IPS-20b (cell line): ENCODE data around the gene ZNF296.
A peak's percentile ranks its signal among the peaks of the same experiment; 100 is the strongest.
"Not testable (repeated sequence)": the region's sequence is repeated elsewhere in the genome, so short reads cannot be mapped to it uniquely, and the experiment has no call there.

Experiments used
- H3K27ac ChIP-seq: one replicate; pipeline ENCODE4 v1.5.1; 2013; ENCODE audit warnings: low read length
- H3K27me3 ChIP-seq: 2 replicates; pipeline ENCODE4 v1.6.1; 2013; ENCODE audit warnings: mild to moderate bottlenecking, low read length, inconsistent platforms; ENCODE audit not compliant: insufficient read depth
- H3K36me3 ChIP-seq: 2 replicates; pipeline ENCODE4 v1.6.1; 2013; ENCODE audit warnings: low read depth, mild to moderate bottlenecking, inconsistent platforms, low read length, moderate library complexity; ENCODE audit not compliant: insufficient read depth
- H3K4me1 ChIP-seq: 2 replicates; pipeline ENCODE4 v1.6.1; 2013; ENCODE audit warnings: mild to moderate bottlenecking, control low read depth, inconsistent platforms, low read length, moderate library complexity; ENCODE audit not compliant: insufficient read depth
- H3K4me3 ChIP-seq: 2 replicates; pipeline ENCODE4 v1.5.1; 2013; ENCODE audit warnings: mild to moderate bottlenecking, low read length, inconsistent platforms
- H3K9ac ChIP-seq: 2 replicates; pipeline ENCODE4 v1.6.1; 2013; ENCODE audit warnings: low read depth, mild to moderate bottlenecking, inconsistent platforms, low read length, moderate library complexity
- H3K9me3 ChIP-seq: 2 replicates; pipeline ENCODE4 v1.6.1; 2013; ENCODE audit warnings: mild to moderate bottlenecking, low read depth, low read length, inconsistent platforms; ENCODE audit not compliant: insufficient read depth

The ZNF296 gene

GRCh38 chr19:45076029-45076850, at the start of gene ZNF296:
ZNF296 (minus strand) TSS chr19:45076478; CDS start chr19:45076373, 105 bp downstream.
- Histone ChIP-seq H3K4me1 (peaks cover 27% of the 10 kb centered on the region), H3K9me3 (no peaks in the 10 kb centered on the region), H3K4me3 (peak within 1 kb of the TSS; percentile 84), H3K27ac (no peak within 1 kb of the TSS), H3K9ac (peak within 1 kb of the TSS; percentile 70; the same call in 1 of the 2 replicates), H3K36me3 (peaks cover 18% of the 10 kb centered on the region), H3K27me3 (peaks cover 5% of the 10 kb centered on the region; the same call in 1 of the 2 replicates)

GRCh38 chr19:45125360-45125759, 49.1 kb upstream of the ZNF296 start:
- no peak overlapping the region for H3K9ac ChIP-seq
- H3K4me1 ChIP-seq: no peaks in the 10 kb centered on the region; the same call in 1 of the 2 replicates
- no peak overlapping the region for H3K4me3 ChIP-seq
- no peaks in the 10 kb centered on the region for H3K36me3 ChIP-seq
- no peaks in the 10 kb centered on the region for H3K9me3 ChIP-seq
- H3K27ac ChIP-seq: no peak overlapping the region
- H3K27me3 ChIP-seq: no peaks in the 10 kb centered on the region

DNA sequence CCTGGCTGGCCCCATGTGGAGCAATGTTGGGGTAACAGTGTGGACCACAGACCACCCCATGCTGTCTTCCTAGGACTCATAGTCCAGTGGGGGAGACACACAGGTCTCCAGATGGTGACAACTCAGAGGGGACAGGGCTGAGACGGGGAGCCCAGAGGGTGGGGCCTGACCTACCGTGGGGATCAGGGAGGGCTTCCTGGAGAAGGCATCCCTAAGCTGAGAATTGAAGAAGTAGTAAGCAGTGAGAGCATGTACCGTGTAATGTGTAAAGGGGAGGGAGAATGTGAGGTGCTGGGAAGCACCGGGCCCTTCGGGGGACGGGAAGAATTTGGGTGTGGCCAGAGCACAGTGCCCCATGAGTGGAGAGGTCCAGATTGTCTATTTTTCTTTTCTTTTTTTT, 47.7 kb upstream of the ZNF296 start:
- no peak overlapping the region for H3K9ac ChIP-seq
- no peaks in the 10 kb centered on the region for H3K27me3 ChIP-seq
- no peak overlapping the region for H3K27ac ChIP-seq
- H3K4me1 ChIP-seq: no peaks in the 10 kb centered on the region; the same call in 1 of the 2 replicates
- H3K36me3 ChIP-seq: no peaks in the 10 kb centered on the region
- H3K9me3 ChIP-seq: no peaks in the 10 kb centered on the region
- H3K4me3 ChIP-seq: no peak overlapping the region

DNA sequence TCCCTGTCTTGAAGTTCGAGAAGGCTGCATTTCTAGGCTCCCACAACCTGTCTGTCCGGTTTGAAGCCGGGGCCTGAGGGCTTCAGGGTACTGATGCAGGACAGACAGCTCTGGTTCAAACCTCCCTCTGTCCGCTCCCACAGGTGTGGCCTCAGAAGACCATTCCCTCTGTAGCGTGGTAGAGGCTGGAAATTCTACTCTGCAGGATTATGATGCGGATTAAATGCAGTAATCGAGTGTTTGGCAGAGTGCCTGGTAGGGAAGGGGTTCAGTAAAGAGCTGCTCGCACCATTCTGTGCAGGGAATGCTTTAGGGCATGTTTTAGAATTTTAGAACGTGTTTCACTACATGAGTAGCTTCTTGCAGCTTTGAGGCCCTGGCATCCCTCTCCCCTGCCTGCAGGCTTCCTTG, 47.2 kb upstream of the ZNF296 start:
- no peak overlapping the region for H3K27ac ChIP-seq
- H3K9ac ChIP-seq: no peak overlapping the region; the same call in 1 of the 2 replicates
- H3K36me3 ChIP-seq: no peaks in the 10 kb centered on the region
- H3K9me3 ChIP-seq: no peaks in the 10 kb centered on the region
- no peaks in the 10 kb centered on the region; the same call in 1 of the 2 replicates for H3K4me1 ChIP-seq
- H3K27me3 ChIP-seq: no peaks in the 10 kb centered on the region
- H3K4me3 ChIP-seq: no peak overlapping the region

- no peaks in the 10 kb centered on the region; the same call in 1 of the 2 replicates for H3K4me1 ChIP-seq
- H3K9me3 ChIP-seq: no peaks in the 10 kb centered on the region
- H3K9ac ChIP-seq: no peak overlapping the region
- no peak overlapping the region for H3K4me3 ChIP-seq
- H3K36me3 ChIP-seq: no peaks in the 10 kb centered on the region
- no peaks in the 10 kb centered on the region for H3K27me3 ChIP-seq
- H3K27ac ChIP-seq: no peak overlapping the region
These were observed 46.6 kb upstream of the ZNF296 start for GRCh38 chr19:45122832-45123231.

DNA sequence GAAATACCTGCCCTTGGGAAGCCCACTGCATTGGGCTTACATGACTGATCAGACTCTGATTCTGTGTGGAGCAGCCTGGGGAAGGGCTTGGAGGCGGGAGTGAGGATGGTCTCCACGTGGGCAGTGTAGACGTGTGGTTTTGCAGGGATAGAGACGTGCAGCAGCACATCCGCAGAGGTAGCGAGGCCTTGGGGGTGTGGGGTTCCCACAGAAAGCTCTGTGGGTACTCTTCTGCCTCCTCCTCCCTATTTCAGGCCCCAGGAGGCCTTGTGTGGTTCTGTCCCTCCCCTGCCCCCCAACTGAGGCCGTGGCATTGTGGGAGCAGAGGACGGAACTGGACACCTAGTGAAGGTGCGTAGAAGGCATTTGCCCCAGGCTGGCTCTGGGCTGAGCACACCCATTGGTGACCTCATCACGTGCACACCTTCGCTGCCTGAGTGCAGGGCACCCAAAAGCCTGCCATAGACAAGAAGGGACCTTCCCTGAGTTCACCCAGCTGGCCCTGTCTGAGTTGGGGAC, 45.6 kb upstream of the ZNF296 start:
- H3K4me3 ChIP-seq: no peak overlapping the region
- H3K36me3 ChIP-seq: no peaks in the 10 kb centered on the region
- H3K9ac ChIP-seq: no peak overlapping the region
- no peaks in the 10 kb centered on the region for H3K9me3 ChIP-seq
- H3K27ac ChIP-seq: no peak overlapping the region
- H3K4me1 ChIP-seq: no peaks in the 10 kb centered on the region; the same call in 1 of the 2 replicates
- H3K27me3 ChIP-seq: no peaks in the 10 kb centered on the region

DNA sequence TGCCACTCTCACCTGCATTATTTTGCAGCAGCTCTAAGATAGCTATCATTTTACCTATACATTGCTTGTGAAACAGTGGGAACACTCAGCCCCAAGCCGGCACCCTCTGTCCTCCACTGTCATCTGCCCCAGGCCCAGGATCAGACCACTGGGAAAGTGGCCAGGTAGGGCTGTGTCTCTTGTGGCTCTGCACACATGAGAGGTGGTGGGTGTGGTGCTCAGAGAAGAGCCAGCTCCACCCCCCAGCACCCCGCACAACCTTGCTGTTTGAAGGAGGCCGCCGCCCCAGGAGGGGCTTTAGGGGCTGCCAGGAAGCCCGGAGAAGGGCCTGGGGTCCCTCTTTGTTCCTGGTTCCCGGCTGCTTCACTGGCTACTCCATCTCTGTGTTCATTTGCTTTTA, 43.3 kb upstream of the ZNF296 start:
- no peak overlapping the region for H3K27ac ChIP-seq
- no peaks in the 10 kb centered on the region; the same call in 1 of the 2 replicates for H3K4me1 ChIP-seq
- no peak overlapping the region for H3K4me3 ChIP-seq
- H3K27me3 ChIP-seq: no peaks in the 10 kb centered on the region
- no peaks in the 10 kb centered on the region for H3K9me3 ChIP-seq
- no peaks in the 10 kb centered on the region for H3K36me3 ChIP-seq
- no peak overlapping the region for H3K9ac ChIP-seq

- not testable (repeated sequence) for H3K4me3 ChIP-seq, H3K36me3 ChIP-seq, H3K9me3 ChIP-seq, H3K9ac ChIP-seq, H3K27ac ChIP-seq, H3K4me1 ChIP-seq, H3K27me3 ChIP-seq
These were observed 42.5 kb upstream of the ZNF296 start for GRCh38 chr19:45118591-45119355.

- Histone ChIP-seq H3K27ac (no peak overlapping the region), H3K27me3 (no peaks in the 10 kb centered on the region), H3K9me3 (no peaks in the 10 kb centered on the region), H3K36me3 (no peaks in the 10 kb centered on the region), H3K9ac (no peak overlapping the region), H3K4me3 (no peak overlapping the region), H3K4me1 (no peaks in the 10 kb centered on the region; the same call in 1 of the 2 replicates)
These were observed 41.8 kb upstream of the ZNF296 start for GRCh38 chr19:45118106-45118505.

DNA sequence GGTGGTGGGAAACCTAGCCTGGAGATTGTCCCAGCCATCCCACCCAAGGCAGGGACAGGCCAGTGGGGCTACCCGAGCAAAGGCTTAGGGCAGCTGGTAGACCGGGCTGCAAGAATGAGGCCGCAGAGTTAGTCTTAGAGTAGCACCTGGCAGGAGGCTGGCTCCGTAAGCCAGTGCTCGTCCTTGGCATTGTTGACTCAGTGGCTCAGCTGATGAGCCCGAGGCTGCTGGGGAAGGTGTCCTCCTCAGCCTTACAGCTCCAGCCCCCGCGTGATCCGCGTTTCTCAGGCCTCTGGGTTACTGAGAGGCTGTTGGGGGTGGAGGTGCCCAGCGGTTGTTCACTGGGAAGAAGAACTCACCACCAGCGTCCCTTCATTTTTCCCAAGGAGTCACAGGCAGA, 41.4 kb upstream of the ZNF296 start:
- Histone ChIP-seq H3K9me3 (no peaks in the 10 kb centered on the region), H3K9ac (no peak overlapping the region; the same call in 1 of the 2 replicates), H3K36me3 (no peaks in the 10 kb centered on the region), H3K27ac (no peak overlapping the region), H3K27me3 (no peaks in the 10 kb centered on the region), H3K4me1 (no peaks in the 10 kb centered on the region), H3K4me3 (no peak overlapping the region)

DNA sequence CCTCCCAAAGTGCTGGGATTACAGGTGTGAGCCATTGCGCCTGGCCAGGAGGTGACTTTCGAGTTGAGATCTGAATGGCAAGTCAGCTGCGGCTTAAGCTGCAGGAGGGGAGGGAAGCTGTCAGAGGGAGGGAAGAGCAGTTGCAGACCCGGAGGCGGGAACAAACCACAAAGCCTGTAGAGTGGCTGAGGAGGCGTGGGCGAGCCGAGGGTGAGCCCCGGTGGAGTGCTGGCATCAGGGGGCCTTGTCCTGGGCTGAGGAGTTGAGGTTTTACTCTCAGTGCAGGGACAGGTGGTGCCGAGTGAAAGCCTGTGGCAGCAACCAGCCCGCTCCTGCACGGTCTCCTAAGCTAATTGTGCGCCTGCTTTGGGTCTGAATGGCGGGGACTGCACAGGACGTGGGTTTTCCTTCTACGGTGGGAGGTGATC, 40.9 kb upstream of the ZNF296 start:
- Histone ChIP-seq H3K9ac (no peak overlapping the region; the same call in 1 of the 2 replicates), H3K36me3 (no peaks in the 10 kb centered on the region), H3K4me3 (no peak overlapping the region), H3K27ac (no peak overlapping the region), H3K9me3 (no peaks in the 10 kb centered on the region), H3K27me3 (no peaks in the 10 kb centered on the region), H3K4me1 (no peaks in the 10 kb centered on the region)
